Ectodermal cell (in vitro differentiated cells): ENCODE results near the gene HSD3B1.
"Not testable (repeated sequence)": the region's sequence is repeated elsewhere in the genome, so short reads cannot be mapped to it uniquely, and the experiment has no call there.

Experiments
- H3K27ac ChIP-seq: 2 replicates; pipeline ENCODE4 v1.7.0; 2013; ENCODE audit warnings: mild to moderate bottlenecking, low read depth, low read length; ENCODE audit not compliant: insufficient read depth, poor library complexity, severe bottlenecking
- H3K27me3 ChIP-seq: 2 replicates; pipeline ENCODE4 v1.7.0; 2013; ENCODE audit warnings: mild to moderate bottlenecking, low read length; ENCODE audit not compliant: insufficient read depth, control insufficient read depth, poor library complexity, severe bottlenecking
- H3K36me3 ChIP-seq: one replicate; pipeline ENCODE4 v1.7.0; 2013; ENCODE audit warnings: low read length; ENCODE audit not compliant: control insufficient read depth, insufficient read depth
- H3K4me1 ChIP-seq: one replicate; pipeline ENCODE4 v1.7.0; 2013; ENCODE audit warnings: low read length; ENCODE audit not compliant: control insufficient read depth, insufficient read depth
- H3K4me3 ChIP-seq: 2 replicates; pipeline ENCODE4 v1.7.0; 2013; ENCODE audit warnings: low read depth, low read length, control low read depth; ENCODE audit not compliant: insufficient read depth
- H3K9me3 ChIP-seq: 2 replicates; pipeline ENCODE4 v1.7.0; 2013; ENCODE audit warnings: mild to moderate bottlenecking, low read length, moderate library complexity; ENCODE audit not compliant: control insufficient read depth
- WGBS, 2 experiments: methylation state at CpG; one replicate each; pipeline ENCODE4 v1.1.7; 2013; ENCODE audit warnings: missing lambda C conversion rate in 2 of 2; 5-methylcytosine and 5-hydroxymethylcytosine counted together

Gene HSD3B1

DNA sequence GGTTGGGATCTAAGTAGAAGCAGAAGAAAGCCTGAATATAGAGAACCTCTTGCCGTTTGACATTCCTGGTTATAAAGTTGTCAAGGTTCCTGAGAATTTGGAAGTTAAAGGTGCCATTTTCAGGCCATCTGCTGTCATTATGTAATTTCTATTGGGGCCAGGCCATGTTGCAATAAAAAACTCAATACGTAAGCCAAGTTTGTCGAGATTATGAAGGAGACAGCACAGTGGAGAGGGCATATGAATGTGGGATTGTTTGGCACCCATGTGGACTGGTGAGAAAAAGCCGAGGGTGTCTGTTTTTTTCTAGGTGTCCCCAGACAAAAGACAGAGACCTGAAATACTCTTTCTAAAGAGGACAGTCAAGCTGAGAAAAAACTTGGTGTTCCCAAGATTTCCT, 18.8 kb upstream of the HSD3B1 start:
- no peaks in the 10 kb centered on the region for H3K9me3 ChIP-seq
- H3K27ac ChIP-seq, result no peak overlapping the region
- 93 to 95% methylated on average over 4 of the region's 4 CpGs for WGBS, 2 experiments
- H3K4me1 ChIP-seq, result no peaks in the 10 kb centered on the region
- H3K27me3 ChIP-seq, result no peaks in the 10 kb centered on the region
- no peaks in the 10 kb centered on the region for H3K36me3 ChIP-seq
- no peak overlapping the region for H3K4me3 ChIP-seq

DNA sequence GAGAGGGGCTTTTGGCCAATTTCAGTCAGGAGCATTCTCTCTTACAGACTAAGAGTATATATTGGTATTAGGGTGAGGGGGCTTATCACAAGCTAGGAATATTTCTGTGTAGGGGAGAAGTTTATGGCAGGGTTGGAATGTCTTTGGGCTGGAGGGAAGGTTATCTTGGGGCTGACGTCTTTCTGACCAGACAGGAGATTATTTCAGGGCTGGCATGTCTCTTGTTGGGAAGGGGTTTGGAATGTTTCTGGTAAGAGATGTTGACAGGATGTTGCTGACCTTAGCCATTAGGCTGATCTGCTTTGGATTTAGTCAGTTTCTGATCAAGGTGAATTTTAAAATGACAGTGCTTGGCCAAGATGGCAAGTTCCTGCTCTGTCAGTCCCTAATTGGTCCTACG, 17.8 kb upstream of the HSD3B1 start:
- no peak overlapping the region for H3K4me3 ChIP-seq
- H3K27me3 ChIP-seq, result no peaks in the 10 kb centered on the region
- H3K36me3 ChIP-seq, result no peaks in the 10 kb centered on the region
- H3K9me3 ChIP-seq, result no peaks in the 10 kb centered on the region
- WGBS, 2 experiments, result 90 to 92% methylated on average over 2 of the region's 2 CpGs
- H3K4me1 ChIP-seq, result no peaks in the 10 kb centered on the region
- H3K27ac ChIP-seq, result no peak overlapping the region

DNA sequence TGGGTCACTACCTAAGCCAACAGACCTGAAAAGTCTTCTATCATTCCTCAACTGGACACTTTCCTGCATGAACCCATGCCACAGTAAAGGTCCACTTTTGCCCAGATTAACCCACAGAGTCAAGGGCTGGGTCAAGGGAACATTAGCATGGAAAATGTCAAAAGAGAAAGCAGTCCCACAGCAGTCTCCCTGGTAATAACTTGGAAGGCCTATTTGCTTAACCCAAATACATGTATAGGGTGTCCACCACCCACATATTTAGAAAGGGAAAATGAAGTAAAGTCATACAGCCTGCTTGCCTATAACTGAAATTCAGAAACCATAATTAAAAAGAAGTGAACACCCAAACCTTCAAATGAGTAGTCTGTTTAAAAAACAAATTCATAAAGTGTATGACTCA, 16.1 kb upstream of the HSD3B1 start:
- Histone ChIP-seq H3K27me3 (no peaks in the 10 kb centered on the region), H3K4me3 (no peak overlapping the region), H3K9me3 (no peaks in the 10 kb centered on the region), H3K4me1 (no peaks in the 10 kb centered on the region), H3K27ac (no peak overlapping the region), H3K36me3 (no peaks in the 10 kb centered on the region)

DNA sequence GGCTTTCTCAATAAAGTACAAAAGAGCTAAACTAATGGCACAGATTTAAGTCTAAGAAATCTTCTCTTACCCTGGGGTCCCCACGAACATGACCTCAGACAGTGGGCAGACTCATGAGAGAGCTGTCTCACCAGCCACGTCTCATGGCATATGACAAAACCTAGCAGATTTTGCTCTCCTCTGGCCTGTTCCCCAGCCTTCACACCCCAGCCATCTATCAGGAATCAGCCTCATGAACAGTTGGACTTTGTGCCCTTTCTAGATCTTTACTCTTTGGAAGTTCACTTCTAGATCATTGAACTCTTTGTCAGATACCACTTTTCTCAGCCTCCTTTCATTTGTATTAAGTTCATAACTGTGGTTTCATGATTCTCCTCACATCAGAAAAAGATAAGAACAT, 14.2 kb upstream of the HSD3B1 start:
- Histone ChIP-seq H3K9me3 (no peaks in the 10 kb centered on the region), H3K4me3 (no peak overlapping the region), H3K36me3 (no peaks in the 10 kb centered on the region), H3K27ac (no peak overlapping the region), H3K27me3 (no peaks in the 10 kb centered on the region), H3K4me1 (no peaks in the 10 kb centered on the region)
- 88 to 92% methylated on average over 2 of the region's 2 CpGs for WGBS, 2 experiments

DNA sequence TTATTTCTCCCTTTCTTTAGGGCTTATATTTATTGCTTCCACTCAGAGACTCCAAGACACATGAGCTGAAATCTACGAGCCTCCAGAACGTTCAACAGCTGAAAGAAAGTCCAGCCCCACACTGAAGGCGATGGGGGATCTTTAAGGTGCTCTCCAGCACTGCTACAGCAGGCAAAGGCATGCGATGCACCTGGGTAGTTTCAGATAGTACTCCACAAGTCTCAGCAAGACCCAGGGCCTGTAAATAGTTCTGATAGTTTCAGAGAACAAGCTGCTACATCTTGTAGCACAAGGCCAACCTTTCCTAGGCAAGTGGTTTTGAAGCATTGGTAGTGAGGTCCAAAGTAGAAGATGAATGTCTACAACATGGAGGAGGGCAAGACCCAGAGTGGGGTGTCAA, 2.2 kb upstream of the HSD3B1 start:
- Histone ChIP-seq H3K4me1 (no peaks in the 10 kb centered on the region), H3K4me3 (no peak overlapping the region), H3K27ac (no peak overlapping the region), H3K9me3 (no peaks in the 10 kb centered on the region), H3K36me3 (no peaks in the 10 kb centered on the region), H3K27me3 (no peaks in the 10 kb centered on the region)
- 91 to 95% methylated on average over 4 of the region's 4 CpGs for WGBS, 2 experiments

GRCh38 chr1:119510046-119510445, 3.0 kb downstream of the HSD3B1 start:
- Histone ChIP-seq H3K27ac (no peak overlapping the region), H3K4me3 (no peak overlapping the region), H3K27me3 (no peaks in the 10 kb centered on the region), H3K4me1 (no peaks in the 10 kb centered on the region), H3K36me3 (no peaks in the 10 kb centered on the region), H3K9me3 (no peaks in the 10 kb centered on the region)
- WGBS, 2 experiments, result 87 to 91% methylated on average over 2 of the region's 2 CpGs

DNA sequence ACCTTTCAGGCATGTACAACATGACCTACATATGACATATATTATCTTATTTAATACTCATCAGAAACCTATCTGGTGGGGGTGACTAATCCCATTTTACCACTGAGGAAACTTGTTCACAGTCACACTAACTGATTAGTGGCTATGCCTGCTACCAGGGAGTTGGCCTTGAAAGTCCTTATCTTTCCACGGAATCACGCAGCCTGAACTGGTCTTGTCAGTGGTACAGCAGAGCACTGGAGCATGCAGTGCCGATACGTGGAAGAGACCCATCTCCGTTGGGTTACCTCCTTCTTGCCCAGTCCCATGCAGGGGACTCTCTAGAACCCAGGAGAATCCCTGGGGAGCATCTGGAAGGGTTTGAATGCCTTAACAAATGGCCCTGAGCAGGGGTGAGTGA, 8.2 kb downstream of the HSD3B1 start:
- Histone ChIP-seq H3K4me3 (no peak overlapping the region), H3K36me3 (no peaks in the 10 kb centered on the region), H3K27me3 (no peaks in the 10 kb centered on the region), H3K4me1 (no peaks in the 10 kb centered on the region), H3K9me3 (no peaks in the 10 kb centered on the region), H3K27ac (no peak overlapping the region)
- WGBS, 2 experiments, result 95 to 96% methylated on average over 5 of the region's 5 CpGs

DNA sequence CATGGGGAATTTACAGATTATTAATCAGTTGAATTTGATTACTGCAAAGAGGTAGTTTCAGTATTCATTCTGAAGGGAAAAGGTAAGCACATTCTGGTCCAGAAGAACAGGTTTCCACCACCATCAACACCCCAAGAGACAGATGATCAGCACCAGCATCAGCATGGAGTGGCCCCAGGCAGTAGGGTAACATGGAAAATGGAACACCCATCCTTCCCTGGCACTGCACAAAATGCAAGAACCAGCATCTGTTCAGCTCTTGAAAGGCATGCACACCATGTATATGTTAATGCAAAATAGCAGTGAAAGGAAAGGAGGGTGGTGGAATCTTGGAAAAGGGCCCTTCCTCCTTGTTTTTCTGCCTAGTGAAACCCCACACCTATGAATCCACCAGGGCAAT, 9.2 kb downstream of the HSD3B1 start:
- H3K27ac ChIP-seq, result no peak overlapping the region
- no peaks in the 10 kb centered on the region for H3K27me3 ChIP-seq

DNA sequence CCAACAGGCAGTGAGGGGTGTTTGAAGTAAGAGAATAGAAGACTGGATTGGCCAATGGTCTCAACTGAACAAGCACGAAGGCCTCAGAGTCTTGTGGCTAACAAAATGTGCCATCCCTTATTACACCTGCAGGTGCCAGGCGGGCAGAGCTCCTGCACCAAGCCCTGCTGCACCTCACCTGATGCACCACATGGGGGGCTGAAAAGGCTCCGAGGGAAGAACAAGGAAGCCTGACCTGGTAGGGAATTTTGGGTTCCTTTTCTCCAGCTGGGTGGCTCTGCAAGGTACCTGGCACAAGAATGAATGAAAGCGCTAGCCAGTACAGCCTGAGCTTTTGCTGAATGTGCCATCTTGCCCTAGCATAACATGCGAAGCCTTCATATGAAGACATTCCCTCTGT, 9.7 kb downstream of the HSD3B1 start:
- Histone ChIP-seq H3K27me3 (no peaks in the 10 kb centered on the region), H3K27ac (no peak overlapping the region), H3K4me3 (no peak overlapping the region), H3K9me3 (no peaks in the 10 kb centered on the region), H3K36me3 (no peaks in the 10 kb centered on the region), H3K4me1 (no peaks in the 10 kb centered on the region)
- WGBS, 2 experiments, result 82 to 83% methylated on average over 5 of the region's 5 CpGs

More for the DNA sequence above, 9.2 kb downstream of the HSD3B1 start:
- Histone ChIP-seq H3K9me3 (no peaks in the 10 kb centered on the region), H3K4me1 (no peaks in the 10 kb centered on the region), H3K36me3 (no peaks in the 10 kb centered on the region), H3K4me3 (no peak overlapping the region)

GRCh38 chr1:119517667-119518066, 10.7 kb downstream of the HSD3B1 start:
- not testable (repeated sequence) for H3K9me3 ChIP-seq, H3K27ac ChIP-seq, H3K36me3 ChIP-seq, H3K4me3 ChIP-seq, H3K27me3 ChIP-seq, H3K4me1 ChIP-seq

GRCh38 chr1:119531606-119532323, 24.8 kb downstream of the HSD3B1 start:
- Histone ChIP-seq H3K36me3 (no peaks in the 10 kb centered on the region), H3K27me3 (no peaks in the 10 kb centered on the region), H3K4me1 (no peaks in the 10 kb centered on the region), H3K4me3 (no peak overlapping the region), H3K27ac (no peak overlapping the region), H3K9me3 (no peaks in the 10 kb centered on the region)
- 88 to 91% methylated on average over 2 of the region's 2 CpGs for WGBS, 2 experiments
